Ishikawa (cell line): ENCODE data around the gene LRPAP1.

Experiments used
- CEBPB ChIP-seq: IDR thresholded peaks from 2 replicates; pipeline ENCODE4 v1.6.1; 2012
- CREB1 ChIP-seq: IDR thresholded peaks from 2 replicates; pipeline ENCODE4 v1.6.1; 2012; ENCODE audit warnings: low read depth
- EGR1 ChIP-seq: IDR thresholded peaks from 2 replicates; pipeline ENCODE4 v1.6.1; 2012
- EP300 ChIP-seq: IDR thresholded peaks from 2 replicates; pipeline ENCODE4 v1.6.1; 2012; ENCODE audit warnings: borderline replicate concordance
- FOXM1 ChIP-seq: IDR thresholded peaks from 2 replicates; pipeline ENCODE4 v1.6.1; 2012; ENCODE audit warnings: low read depth, borderline replicate concordance
- RAD21 ChIP-seq: IDR thresholded peaks from 2 replicates; pipeline ENCODE4 v1.6.1; 2012; ENCODE audit warnings: low read depth
- TAF1 ChIP-seq: IDR thresholded peaks from 2 replicates; pipeline ENCODE4 v1.6.1; 2012; ENCODE audit warnings: low read depth, mild to moderate bottlenecking
- TEAD4 ChIP-seq: IDR thresholded peaks from 2 replicates; pipeline ENCODE4 v1.6.1; 2012
- YY1 ChIP-seq: IDR thresholded peaks from 2 replicates; pipeline ENCODE4 v1.6.1; 2012; ENCODE audit warnings: low read depth
- ZBTB7A ChIP-seq: IDR thresholded peaks from 2 replicates; pipeline ENCODE4 v1.6.1; 2012; ENCODE audit warnings: low read depth
- TF ChIP-seq, protein P1 (sequence below): IDR thresholded peaks from 2 replicates; pipeline ENCODE4 v1.6.1; 2012; ENCODE audit warnings: low read depth, mild to moderate bottlenecking
- TF ChIP-seq, protein P2 (sequence below): IDR thresholded peaks from 2 replicates; pipeline ENCODE4 v1.6.1; 2012
- TF ChIP-seq, protein P3 (sequence below): IDR thresholded peaks from 2 replicates; pipeline ENCODE4 v1.6.1; 2012

DNA sequence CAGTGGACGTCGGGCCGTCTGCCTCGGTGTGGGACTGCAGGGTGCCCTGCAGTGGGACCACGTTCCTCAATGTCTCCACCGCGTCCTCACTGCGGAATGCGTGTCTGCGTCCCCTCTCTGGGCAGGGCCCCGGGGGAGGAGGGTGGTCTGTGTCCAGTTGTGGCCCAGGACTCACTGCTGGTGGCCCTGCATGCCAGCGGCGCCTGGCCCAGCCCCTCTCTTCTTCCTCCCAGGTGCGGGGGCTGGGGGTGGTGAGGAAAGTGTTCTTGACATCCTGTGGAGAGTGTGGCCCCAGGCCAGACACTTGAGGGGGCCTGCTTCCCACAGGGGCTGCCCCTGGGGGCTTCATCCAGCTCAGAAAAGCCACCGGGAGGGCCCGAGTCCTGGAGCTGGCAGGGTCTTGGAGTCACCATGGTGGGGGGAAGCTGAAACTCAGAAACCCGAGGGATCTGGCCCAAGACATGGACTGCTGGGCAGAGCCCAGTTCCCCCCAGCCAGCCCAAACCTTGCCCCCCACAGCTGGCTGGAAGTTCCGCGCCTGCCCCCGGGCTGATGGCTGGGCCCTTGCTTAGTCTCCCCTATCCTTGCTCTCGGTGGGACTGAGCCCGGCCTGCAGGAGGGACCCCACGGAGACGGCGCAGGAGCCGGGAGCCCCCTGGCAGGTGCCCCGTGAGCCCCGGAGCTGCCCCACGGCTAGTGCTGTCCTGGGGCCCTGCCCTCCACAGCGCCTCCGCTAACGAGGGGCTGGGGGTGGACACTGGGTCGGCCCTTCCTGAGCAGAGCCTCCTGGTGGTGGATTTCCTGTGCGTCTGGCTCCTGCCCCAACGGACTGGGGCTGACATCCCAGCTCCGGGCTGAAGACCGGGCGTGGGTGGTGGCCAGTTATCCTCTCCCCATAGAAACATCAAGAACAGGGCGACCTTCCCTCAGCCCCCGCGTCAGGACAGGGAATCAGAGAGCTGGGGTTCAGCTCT lies 66.2 kb downstream of the LRPAP1 start:
- 0 out of 2 replicates have a peak, but pooled peaks have one; percentile 8 for TF ChIP-seq EP300
- TF ChIP-seq CREB1: no peak
- TF ChIP-seq RAD21: no peak; the same call in 1 of the 2 replicates
- TF ChIP-seq YY1: no peak
- TF ChIP-seq, protein P1, sequence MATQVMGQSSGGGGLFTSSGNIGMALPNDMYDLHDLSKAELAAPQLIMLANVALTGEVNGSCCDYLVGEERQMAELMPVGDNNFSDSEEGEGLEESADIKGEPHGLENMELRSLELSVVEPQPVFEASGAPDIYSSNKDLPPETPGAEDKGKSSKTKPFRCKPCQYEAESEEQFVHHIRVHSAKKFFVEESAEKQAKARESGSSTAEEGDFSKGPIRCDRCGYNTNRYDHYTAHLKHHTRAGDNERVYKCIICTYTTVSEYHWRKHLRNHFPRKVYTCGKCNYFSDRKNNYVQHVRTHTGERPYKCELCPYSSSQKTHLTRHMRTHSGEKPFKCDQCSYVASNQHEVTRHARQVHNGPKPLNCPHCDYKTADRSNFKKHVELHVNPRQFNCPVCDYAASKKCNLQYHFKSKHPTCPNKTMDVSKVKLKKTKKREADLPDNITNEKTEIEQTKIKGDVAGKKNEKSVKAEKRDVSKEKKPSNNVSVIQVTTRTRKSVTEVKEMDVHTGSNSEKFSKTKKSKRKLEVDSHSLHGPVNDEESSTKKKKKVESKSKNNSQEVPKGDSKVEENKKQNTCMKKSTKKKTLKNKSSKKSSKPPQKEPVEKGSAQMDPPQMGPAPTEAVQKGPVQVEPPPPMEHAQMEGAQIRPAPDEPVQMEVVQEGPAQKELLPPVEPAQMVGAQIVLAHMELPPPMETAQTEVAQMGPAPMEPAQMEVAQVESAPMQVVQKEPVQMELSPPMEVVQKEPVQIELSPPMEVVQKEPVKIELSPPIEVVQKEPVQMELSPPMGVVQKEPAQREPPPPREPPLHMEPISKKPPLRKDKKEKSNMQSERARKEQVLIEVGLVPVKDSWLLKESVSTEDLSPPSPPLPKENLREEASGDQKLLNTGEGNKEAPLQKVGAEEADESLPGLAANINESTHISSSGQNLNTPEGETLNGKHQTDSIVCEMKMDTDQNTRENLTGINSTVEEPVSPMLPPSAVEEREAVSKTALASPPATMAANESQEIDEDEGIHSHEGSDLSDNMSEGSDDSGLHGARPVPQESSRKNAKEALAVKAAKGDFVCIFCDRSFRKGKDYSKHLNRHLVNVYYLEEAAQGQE: no peak
- no peak for TF ChIP-seq FOXM1
- no peak for TF ChIP-seq TEAD4
- TF ChIP-seq TAF1: no peak
- TF ChIP-seq, protein P2, sequence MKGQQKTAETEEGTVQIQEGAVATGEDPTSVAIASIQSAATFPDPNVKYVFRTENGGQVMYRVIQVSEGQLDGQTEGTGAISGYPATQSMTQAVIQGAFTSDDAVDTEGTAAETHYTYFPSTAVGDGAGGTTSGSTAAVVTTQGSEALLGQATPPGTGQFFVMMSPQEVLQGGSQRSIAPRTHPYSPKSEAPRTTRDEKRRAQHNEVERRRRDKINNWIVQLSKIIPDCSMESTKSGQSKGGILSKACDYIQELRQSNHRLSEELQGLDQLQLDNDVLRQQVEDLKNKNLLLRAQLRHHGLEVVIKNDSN: no peak
- TF ChIP-seq ZBTB7A: no peak
- TF ChIP-seq CEBPB: no peak
- TF ChIP-seq, protein P3, sequence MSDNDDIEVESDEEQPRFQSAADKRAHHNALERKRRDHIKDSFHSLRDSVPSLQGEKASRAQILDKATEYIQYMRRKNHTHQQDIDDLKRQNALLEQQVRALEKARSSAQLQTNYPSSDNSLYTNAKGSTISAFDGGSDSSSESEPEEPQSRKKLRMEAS: no peak; the same call in 1 of the 2 replicates
- TF ChIP-seq EGR1: no peak
